T1000 (cell line): Measurements from ENCODE around the gene CTU2.

Experiments
- DNase-seq: peaks from one replicate; lab custom pipeline; 2025; ENCODE audit warnings: mixed read lengths; lab: John Stamatoyannopoulos, UW

Gene CTU2

GRCh38 chr16:88730632-88731607 lies 24.6 kb downstream of the CTU2 start:
- DNase-seq = no peak

GRCh38 chr16:88731699-88732098 lies 25.4 kb downstream of the CTU2 start:
- no peak for DNase-seq

- DNase-seq = no peak
These were observed 26.1 kb downstream of the CTU2 start for GRCh38 chr16:88732172-88732960.

GRCh38 chr16:88732961-88733294 lies 26.6 kb downstream of the CTU2 start:
- no peak for DNase-seq

- no peak for DNase-seq
These were observed 27.5 kb downstream of the CTU2 start for GRCh38 chr16:88733630-88734360.

GRCh38 chr16:88734361-88734728 lies 28.0 kb downstream of the CTU2 start:
- DNase-seq = no peak

GRCh38 chr16:88735121-88735520 lies 28.8 kb downstream of the CTU2 start:
- DNase-seq = no peak

GRCh38 chr16:88735616-88736015 lies 29.3 kb downstream of the CTU2 start:
- no peak for DNase-seq

- no peak for DNase-seq
These were observed 29.8 kb downstream of the CTU2 start for GRCh38 chr16:88736088-88736487.

- no peak for DNase-seq
These were observed 30.2 kb downstream of the CTU2 start for GRCh38 chr16:88736496-88736895.

- DNase-seq = peak; percentile 28
These were observed 31.2 kb downstream of the CTU2 start for GRCh38 chr16:88737298-88738150.

- no peak for DNase-seq
These were observed 32.1 kb downstream of the CTU2 start for GRCh38 chr16:88738151-88739084.

- DNase-seq = no peak
These were observed 33.1 kb downstream of the CTU2 start for GRCh38 chr16:88739139-88739976.

- no peak for DNase-seq
These were observed 33.8 kb downstream of the CTU2 start for GRCh38 chr16:88739977-88740726.

- no peak for DNase-seq
These were observed 34.4 kb downstream of the CTU2 start for GRCh38 chr16:88740727-88741055.

GRCh38 chr16:88741368-88741767 lies 35.1 kb downstream of the CTU2 start:
- DNase-seq = no peak

GRCh38 chr16:88742896-88743605 lies 36.7 kb downstream of the CTU2 start:
- DNase-seq = no peak
